ENCODE data around the gene DAB2IP.

The DAB2IP gene

DNA sequence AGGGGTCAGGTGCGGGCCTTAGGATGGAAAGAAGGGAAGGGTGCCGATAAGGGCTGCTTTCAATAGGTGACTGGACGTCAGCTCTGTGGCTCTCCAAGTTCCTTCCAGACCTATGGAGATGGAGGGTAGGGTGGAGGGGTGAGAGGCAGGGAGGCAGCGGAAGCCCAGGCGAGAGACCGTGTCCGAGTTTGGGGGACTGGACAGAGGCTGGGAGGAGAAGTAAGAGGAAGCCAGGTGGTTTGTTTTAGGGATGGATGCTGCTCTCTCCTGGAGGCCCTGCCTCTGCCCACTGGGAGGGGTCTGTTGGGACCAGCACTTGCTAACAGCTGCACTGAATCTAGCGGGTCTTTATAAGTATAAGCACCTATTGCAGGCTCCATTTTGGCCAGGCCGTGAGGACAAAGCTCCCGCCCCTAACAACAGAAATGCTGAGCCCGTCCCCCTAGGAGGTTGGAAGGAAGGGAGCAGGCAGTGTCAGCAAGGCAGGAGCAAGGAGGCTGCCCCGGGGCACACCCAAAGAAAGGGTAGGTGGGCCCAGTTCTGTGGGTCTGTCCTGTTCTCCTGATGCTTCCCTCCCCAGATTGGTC, 167.5 kb downstream of the DAB2IP start:
- Histone ChIP-seq H4K20me1 (ENCODE audit: insufficient read depth, low read length) (no peaks in the 10 kb centered on the region), H3K4me3 (ENCODE audit: low read depth, low read length, poor library complexity, severe bottlenecking) (no peak overlapping the region), H3K9me3 (ENCODE audit: low read length) (no peaks in the 10 kb centered on the region), H3F3A (ENCODE audit: insufficient read depth, low read length) (no peaks in the 10 kb centered on the region), H3K79me2 (ENCODE audit: insufficient read depth, low read length) (no peaks in the 10 kb centered on the region), H2AFZ (ENCODE audit: low read length) (no peak overlapping the region), H3K4me2 (ENCODE audit: low read length) (peak overlapping the region; percentile 37; the same call in 1 of the 2 replicates), H3K9ac (ENCODE audit: low read length) (no peak overlapping the region; the same call in 1 of the 2 replicates), H3K9me2 (ENCODE audit: low read depth, low read length) (no peaks in the 10 kb centered on the region), H3K4me1 (ENCODE audit: insufficient read depth, low read length, severe bottlenecking) (peaks cover 44% of the 10 kb centered on the region), H3K27me3 (ENCODE audit: insufficient read depth, low read length) (no peaks in the 10 kb centered on the region), H3K27ac (ENCODE audit: low read depth, low read length, poor library complexity, severe bottlenecking) (no peak overlapping the region), H3K36me3 (ENCODE audit: insufficient read depth, low read length) (no peaks in the 10 kb centered on the region)
- TF ChIP-seq CTCF (IDR thresholded peaks at IDR 0.05; ENCODE audit: low read length): no peak
- TF ChIP-seq EZH2 (IDR thresholded peaks at IDR 0.05; ENCODE audit: borderline replicate concordance, low read length): no peak

GRCh38 chr9:121819428-121820231, 168.2 kb downstream of the DAB2IP start:
- no peaks in the 10 kb centered on the region for H3K36me3 ChIP-seq (ENCODE audit: insufficient read depth, low read length)
- H3K27me3 ChIP-seq (ENCODE audit: insufficient read depth, low read length): no peaks in the 10 kb centered on the region
- H3K4me3 ChIP-seq (ENCODE audit: low read depth, low read length, poor library complexity, severe bottlenecking): no peak overlapping the region
- H3F3A ChIP-seq (ENCODE audit: insufficient read depth, low read length): no peaks in the 10 kb centered on the region
- peaks cover 49% of the 10 kb centered on the region for H3K4me1 ChIP-seq (ENCODE audit: insufficient read depth, low read length, severe bottlenecking)
- no peak overlapping the region for H2AFZ ChIP-seq (ENCODE audit: low read length)
- peak overlapping the region; percentile 37; the same call in 1 of the 2 replicates for H3K4me2 ChIP-seq (ENCODE audit: low read length)
- H3K9me2 ChIP-seq (ENCODE audit: low read depth, low read length): no peaks in the 10 kb centered on the region
- TF ChIP-seq CTCF (IDR thresholded peaks at IDR 0.05; ENCODE audit: low read length): no peak
- TF ChIP-seq EZH2 (IDR thresholded peaks at IDR 0.05; ENCODE audit: borderline replicate concordance, low read length): no peak
- no peaks in the 10 kb centered on the region for H3K9me3 ChIP-seq (ENCODE audit: low read length)
- no peaks in the 10 kb centered on the region for H3K79me2 ChIP-seq (ENCODE audit: insufficient read depth, low read length)
- H3K9ac ChIP-seq (ENCODE audit: low read length): no peak overlapping the region; the same call in 1 of the 2 replicates
- peak overlapping the region; percentile 45 for H3K27ac ChIP-seq (ENCODE audit: low read depth, low read length, poor library complexity, severe bottlenecking)
- no peaks in the 10 kb centered on the region for H4K20me1 ChIP-seq (ENCODE audit: insufficient read depth, low read length)

- H3K9me3 ChIP-seq (ENCODE audit: low read length): no peaks in the 10 kb centered on the region
- no peaks in the 10 kb centered on the region for H4K20me1 ChIP-seq (ENCODE audit: insufficient read depth, low read length)
- no peaks in the 10 kb centered on the region for H3K27me3 ChIP-seq (ENCODE audit: insufficient read depth, low read length)
- peak overlapping the region; percentile 37; the same call in 1 of the 2 replicates for H3K4me2 ChIP-seq (ENCODE audit: low read length)
- no peak for TF ChIP-seq CTCF (IDR thresholded peaks at IDR 0.05; ENCODE audit: low read length)
- no peak for TF ChIP-seq EZH2 (IDR thresholded peaks at IDR 0.05; ENCODE audit: borderline replicate concordance, low read length)
- no peak overlapping the region for H3K4me3 ChIP-seq (ENCODE audit: low read depth, low read length, poor library complexity, severe bottlenecking)
- H3K79me2 ChIP-seq (ENCODE audit: insufficient read depth, low read length): no peaks in the 10 kb centered on the region
- no peaks in the 10 kb centered on the region for H3K9me2 ChIP-seq (ENCODE audit: low read depth, low read length)
- H2AFZ ChIP-seq (ENCODE audit: low read length): no peak overlapping the region
- H3K9ac ChIP-seq (ENCODE audit: low read length): no peak overlapping the region
- H3K36me3 ChIP-seq (ENCODE audit: insufficient read depth, low read length): no peaks in the 10 kb centered on the region
- peaks cover 57% of the 10 kb centered on the region for H3K4me1 ChIP-seq (ENCODE audit: insufficient read depth, low read length, severe bottlenecking)
- no peaks in the 10 kb centered on the region for H3F3A ChIP-seq (ENCODE audit: insufficient read depth, low read length)
- H3K27ac ChIP-seq (ENCODE audit: low read depth, low read length, poor library complexity, severe bottlenecking): peak overlapping the region; percentile 45
Measured at GRCh38 chr9:121820286-121821005, 169.0 kb downstream of the DAB2IP start.

Data from OCI-LY1 (cell line).